ELR (cell line): ENCODE measurements around the gene STK40.

Source experiments
- DNase-seq: peaks from one replicate; pipeline ENCODE4 v3.0.0-alpha.2; 2015; ENCODE audit warnings: low read depth

Gene STK40, protein sequence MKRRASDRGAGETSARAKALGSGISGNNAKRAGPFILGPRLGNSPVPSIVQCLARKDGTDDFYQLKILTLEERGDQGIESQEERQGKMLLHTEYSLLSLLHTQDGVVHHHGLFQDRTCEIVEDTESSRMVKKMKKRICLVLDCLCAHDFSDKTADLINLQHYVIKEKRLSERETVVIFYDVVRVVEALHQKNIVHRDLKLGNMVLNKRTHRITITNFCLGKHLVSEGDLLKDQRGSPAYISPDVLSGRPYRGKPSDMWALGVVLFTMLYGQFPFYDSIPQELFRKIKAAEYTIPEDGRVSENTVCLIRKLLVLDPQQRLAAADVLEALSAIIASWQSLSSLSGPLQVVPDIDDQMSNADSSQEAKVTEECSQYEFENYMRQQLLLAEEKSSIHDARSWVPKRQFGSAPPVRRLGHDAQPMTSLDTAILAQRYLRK

DNA sequence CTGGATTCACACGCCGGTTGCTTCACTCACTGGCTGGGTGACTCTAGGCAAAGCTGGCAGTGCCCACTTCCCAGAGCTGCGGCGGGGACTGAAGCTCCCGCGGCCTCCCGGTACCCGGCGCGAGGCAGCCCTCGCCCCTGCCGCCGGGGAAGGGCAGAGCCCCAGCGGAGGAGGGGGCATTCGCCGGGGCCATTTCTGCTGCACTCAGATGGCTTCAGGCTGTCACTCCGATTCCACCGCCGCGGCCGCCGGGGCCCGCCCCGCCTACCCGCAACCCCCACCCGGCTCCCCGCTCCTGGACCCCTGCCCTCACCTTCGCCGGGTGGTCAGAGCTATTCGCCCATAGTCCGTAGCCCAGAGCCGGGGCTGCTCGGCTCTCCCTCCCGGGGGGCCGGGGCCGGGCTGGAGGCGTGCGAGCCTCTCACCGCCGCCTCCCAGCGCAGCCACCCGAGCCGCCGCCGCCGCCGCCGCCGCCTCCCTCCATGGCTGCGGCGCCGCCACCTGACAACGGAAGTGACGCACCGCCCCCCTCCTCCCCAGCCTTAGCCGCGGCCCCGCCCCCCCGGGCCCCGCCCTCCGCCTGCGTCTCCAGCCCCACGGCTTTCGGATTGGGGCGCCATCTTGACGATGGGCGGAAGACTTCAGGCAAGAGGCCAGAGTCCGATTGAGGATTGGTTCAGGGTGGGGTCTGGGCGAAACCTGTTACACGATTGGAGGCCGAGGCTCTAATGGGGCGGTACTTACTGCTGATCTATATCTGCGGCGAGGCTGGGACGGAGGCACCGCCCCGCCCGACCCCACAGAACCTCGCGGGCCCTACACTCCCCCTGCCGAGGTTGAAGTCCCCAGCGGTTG, at the start of gene STK40:
Gene STK40 (minus strand): TSS at position 515 of the 855 bp plus-strand sequence. CDS start 24,592 bp downstream, outside the sequence.
- peak; percentile 100 for DNase-seq

DNA sequence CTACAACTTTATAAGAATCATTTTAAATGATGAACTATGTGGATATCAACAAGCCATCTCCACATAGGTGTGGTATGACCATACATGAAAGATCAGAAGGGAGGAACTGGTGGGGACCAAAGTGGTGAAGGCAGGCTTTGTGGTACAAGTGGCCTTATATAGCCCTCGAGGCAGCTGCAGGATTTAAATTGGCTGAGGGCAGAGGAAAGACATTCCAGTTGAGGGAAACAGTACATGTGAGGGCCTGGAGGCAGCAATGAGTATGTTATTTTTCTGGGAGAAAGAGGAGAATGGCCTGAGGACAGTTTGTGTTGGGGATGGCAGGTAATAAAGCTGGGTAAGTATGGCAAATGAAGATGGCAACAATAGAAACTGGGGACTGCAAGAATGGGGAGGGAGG, 47.4 kb upstream of the STK40 start:
- DNase-seq = no peak

GRCh38 chr1:36432616-36433015, 46.9 kb upstream of the STK40 start:
- no peak for DNase-seq

DNA sequence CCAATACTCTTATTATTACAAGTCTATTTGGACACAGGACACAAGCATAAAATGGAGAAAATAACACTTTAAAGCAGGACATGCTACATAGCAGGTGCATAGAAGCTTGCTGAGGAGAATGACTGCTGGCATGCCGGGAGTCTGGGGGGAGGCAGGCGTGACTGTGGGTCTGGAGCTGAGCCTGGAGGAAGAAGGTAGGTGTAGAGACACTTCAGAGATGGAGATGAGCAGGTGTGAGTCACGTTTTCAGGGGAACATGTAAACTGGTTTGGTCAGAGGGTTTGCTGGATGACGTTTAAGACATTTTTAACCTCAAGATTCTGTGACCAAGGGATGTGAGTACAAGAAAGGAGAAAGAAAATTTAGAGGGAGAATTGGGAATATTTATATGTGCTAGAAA, 40.1 kb upstream of the STK40 start:
- peak; percentile 40 for DNase-seq

DNA sequence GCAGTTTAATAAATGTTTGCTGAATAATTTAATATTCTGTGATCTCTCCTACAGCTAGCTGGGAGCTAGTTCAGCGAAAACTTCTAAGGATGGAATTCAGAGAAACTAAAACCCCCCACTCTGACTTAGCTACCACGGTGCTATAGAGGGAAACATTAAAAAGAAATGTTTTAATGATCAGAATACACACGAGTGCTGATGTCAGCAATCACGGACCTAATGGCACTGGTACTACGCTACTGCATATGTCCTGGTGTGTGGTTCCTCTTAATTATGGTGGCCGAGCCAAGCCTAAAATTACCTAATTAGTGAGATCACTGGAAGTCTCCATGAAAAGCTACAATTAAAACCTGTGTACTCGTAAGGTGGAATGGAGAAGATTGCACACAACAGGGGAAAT, 35.9 kb upstream of the STK40 start:
- no peak for DNase-seq

- DNase-seq = peak; percentile 90
Measured at GRCh38 chr1:36420836-36421317, 35.2 kb upstream of the STK40 start.

DNA sequence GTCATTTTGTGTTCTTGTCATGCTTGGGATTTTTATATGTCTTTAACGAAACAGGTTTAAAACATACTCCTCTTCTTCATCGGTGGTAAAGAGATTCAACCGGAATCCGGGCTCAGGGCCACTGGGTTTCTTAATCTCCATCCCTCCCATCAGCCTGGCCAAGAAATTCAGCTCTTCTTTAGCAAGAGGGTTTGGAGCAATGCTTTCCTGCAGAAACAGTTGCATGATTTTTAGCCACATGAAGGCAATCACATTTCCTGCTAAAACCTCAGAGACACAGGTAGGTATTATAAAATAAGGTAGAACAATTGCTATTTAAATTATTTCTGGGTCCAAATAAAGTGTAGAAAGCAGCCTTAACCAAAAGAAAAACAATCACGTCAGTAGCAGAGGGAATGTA, 34.7 kb upstream of the STK40 start:
- DNase-seq = no peak

GRCh38 chr1:36419569-36419968, 33.8 kb upstream of the STK40 start:
- DNase-seq = no peak

GRCh38 chr1:36419140-36419539, 33.4 kb upstream of the STK40 start:
- no peak for DNase-seq

- DNase-seq = no peak
Measured at GRCh38 chr1:36417931-36418330, 32.2 kb upstream of the STK40 start.

GRCh38 chr1:36415661-36416326, 30.1 kb upstream of the STK40 start:
- no peak for DNase-seq

DNA sequence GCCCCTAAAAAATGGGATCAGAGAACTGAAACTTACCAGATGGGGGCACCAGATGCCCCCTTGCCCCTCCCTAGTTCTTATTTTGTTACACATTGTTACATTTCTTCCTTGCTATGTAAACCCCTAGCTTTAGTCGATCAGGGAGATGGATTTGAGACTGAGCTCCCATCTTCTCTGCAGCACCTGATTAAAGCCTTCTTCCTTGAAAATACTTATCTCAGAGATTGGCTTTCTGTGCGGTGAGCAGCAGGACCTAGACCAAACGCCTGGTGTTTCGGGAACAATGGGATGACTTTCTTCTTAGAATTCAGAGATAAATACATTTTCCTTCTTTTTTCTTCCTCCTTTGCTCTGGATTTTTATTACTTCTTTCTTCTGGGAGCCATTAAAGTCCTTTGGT, 28.7 kb upstream of the STK40 start:
- no peak for DNase-seq

- DNase-seq = peak; percentile 20
Measured at GRCh38 chr1:36411674-36412648, 26.2 kb upstream of the STK40 start.

DNA sequence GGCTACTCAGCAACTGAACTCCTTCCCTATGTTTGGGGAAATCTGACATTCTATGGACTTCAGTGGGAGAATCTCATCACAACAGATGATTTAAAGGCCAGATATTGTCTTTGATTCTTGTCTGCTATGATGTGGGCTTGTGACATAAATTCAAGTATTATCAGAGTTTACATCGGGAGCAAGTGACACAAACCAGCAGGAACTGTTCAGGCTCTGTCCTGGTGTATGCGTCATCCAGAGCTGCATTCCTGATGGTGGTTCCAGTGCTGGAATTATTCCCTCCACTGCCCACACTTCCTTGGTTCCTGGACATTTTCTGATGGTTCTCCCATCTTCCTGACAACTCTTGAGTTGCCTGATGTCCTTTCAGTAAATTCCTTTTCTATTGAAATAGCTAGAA, 22.8 kb upstream of the STK40 start:
- peak; percentile 81 for DNase-seq

- DNase-seq = no peak
Measured at GRCh38 chr1:36406440-36406839, 20.7 kb upstream of the STK40 start.

- DNase-seq = no peak
Measured at GRCh38 chr1:36402504-36402890, 16.8 kb upstream of the STK40 start.

DNA sequence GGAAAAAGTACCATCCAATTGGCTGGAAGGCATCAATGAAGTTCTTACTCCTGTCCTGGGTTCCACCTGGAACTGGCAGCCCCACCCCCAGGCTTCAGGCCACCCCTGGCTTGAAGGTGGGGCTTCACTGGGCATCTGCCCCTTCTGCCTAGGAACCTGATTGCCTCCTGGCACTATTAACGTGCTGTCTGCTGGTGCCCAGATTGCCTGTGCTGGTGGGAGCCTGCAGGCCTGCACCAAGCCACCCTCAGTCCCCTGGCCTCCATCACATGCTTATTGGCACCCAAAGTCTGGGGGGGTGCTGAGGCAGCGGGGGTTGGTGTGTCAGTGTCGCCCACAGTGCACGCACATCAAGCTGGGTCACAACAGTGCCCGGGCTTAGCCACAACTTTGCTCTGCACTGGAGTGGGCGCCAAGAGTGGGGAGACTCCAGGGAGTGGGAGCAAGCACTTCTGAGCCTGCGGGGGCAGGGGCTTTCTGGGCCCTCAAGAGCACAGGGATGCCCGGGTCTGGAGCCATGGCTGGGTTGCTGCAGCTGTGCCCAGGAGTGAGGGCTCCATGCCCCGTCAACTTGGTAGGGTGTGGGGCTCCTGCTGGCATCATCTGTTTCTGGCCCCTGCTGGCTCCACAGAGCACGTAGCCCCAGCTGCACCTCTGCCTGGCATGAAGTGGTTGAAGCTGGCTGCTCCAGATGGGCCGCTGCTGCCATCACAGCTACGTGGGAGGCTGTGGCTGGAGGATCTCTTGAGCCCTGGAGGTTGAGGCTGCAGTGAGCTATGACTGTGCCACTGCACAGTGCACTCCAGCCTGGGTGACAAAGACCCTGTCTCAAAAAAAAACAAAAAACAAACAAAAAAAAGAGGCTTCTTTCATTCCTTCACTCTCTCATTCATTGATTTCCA, 16.1 kb upstream of the STK40 start:
- DNase-seq = no peak

DNA sequence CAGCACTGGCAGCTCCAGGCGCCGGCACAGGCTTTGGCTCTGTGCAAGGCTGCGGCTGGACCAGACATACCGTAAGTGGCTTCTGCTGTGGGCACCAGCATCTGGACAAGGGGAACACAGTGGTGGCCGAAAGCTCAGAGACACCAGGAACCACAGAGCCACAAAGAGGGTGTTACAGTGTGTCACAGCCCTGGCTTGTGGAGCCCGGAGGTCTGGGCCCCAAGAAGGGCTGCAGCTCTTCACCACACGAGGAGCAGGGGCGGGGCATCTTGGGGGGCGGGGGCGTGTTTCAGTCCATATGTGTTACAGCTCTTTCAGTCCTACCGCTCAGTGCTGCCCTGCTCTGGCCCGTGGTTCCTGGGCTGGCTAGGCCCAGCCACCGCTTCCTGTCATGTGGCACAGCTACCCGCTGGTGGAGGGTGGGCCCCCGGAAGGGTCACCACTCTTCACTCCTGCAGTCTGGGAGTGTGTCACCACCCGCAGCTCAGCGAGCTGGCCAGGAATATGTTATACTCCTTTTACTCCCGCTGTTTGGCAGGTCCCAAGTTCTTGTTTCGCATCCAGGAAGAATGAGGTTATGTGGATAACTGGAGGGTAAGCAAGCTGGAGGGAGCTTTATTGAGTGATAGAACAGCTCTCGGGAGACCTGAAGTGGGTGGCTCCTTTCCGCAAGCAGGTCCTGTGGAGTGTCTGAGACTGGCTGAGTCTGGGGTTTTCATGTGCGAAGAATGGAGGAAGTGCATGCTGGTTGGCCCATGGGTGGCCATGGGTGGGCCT, 15.3 kb upstream of the STK40 start:
- peak; percentile 25 for DNase-seq

DNA sequence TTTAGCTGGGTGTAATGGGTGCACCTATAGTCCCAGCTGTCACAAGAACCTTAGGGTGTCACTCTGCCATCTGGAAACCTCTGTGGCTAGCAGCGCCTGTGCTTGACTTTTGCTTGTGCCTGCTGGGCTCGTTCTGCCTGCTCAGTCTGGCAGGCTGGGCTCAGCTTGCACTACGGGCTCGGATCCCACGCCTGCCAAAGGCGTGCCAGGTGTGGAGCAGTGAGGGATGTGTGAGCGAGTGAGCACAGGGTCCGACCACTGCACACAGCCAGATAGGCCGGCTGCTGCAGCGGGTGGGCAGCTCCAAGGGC, 14.7 kb upstream of the STK40 start:
- DNase-seq = no peak
